ENCODE measurements around the gene LCOR.

GRCh38 chr10:97024168-97025073 lies 192.3 kb downstream of the LCOR start:
- no peak for TF ChIP-seq CTCF (IDR thresholded peaks at IDR 0.05)
- no peak for TF ChIP-seq POLR2A (IDR thresholded peaks at IDR 0.05)
